Erythroblast (primary cell): Measurements from ENCODE around the gene PHC2.
"Not testable (repeated sequence)": the region's sequence is repeated elsewhere in the genome, so short reads cannot be mapped to it uniquely, and the experiment has no call there.

ENCODE experiments used
- DNase-seq, 2 experiments: peaks; one replicate each; lab custom pipeline; 2025; lab: John Stamatoyannopoulos, UW
- GATA1 ChIP-seq: IDR thresholded peaks from 2 replicates; pipeline ENCODE4 v1.6.1; 2011; ENCODE audit warnings: low read depth, mild to moderate bottlenecking, control low read depth, low read length, moderate library complexity
- POLR2A ChIP-seq: IDR thresholded peaks from 2 replicates; pipeline ENCODE4 v1.6.1; 2011; ENCODE audit warnings: mild to moderate bottlenecking, low read length

Gene PHC2

GRCh38 chr1:33295023-33295422, 135.9 kb downstream of the PHC2 start:
- TF ChIP-seq POLR2A (no peak), GATA1 (no peak)

GRCh38 chr1:33294071-33295010, 136.6 kb downstream of the PHC2 start:
- TF ChIP-seq GATA1 = no peak
- TF ChIP-seq POLR2A = no peak
- no peak for DNase-seq

More at GRCh38 chr1:33295023-33295422, 135.9 kb downstream of the PHC2 start:
- no peak for DNase-seq

GRCh38 chr1:33292726-33293340, 138.1 kb downstream of the PHC2 start:
- no peak for DNase-seq
- TF ChIP-seq GATA1 (no peak), POLR2A (no peak)

GRCh38 chr1:33290615-33291014, 140.3 kb downstream of the PHC2 start:
- DNase-seq = not testable (repeated sequence)

DNA sequence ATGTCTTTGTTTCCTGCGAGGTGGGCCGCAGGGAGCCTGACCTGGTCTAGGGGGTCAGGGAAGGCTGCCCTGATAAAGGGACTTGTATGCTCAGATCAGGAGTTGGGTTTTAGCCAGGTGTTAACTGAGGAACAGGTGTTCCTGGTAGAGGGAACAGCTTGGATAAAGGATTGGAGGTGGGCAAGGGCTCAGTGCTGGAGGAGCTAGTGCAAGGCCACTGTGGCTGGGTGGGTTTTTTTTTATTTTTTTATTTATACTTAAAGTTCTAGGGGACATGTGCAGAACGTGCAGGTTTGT, 141.1 kb downstream of the PHC2 start:
- no peak for TF ChIP-seq GATA1
- no peak for TF ChIP-seq POLR2A
- no peak for DNase-seq

DNA sequence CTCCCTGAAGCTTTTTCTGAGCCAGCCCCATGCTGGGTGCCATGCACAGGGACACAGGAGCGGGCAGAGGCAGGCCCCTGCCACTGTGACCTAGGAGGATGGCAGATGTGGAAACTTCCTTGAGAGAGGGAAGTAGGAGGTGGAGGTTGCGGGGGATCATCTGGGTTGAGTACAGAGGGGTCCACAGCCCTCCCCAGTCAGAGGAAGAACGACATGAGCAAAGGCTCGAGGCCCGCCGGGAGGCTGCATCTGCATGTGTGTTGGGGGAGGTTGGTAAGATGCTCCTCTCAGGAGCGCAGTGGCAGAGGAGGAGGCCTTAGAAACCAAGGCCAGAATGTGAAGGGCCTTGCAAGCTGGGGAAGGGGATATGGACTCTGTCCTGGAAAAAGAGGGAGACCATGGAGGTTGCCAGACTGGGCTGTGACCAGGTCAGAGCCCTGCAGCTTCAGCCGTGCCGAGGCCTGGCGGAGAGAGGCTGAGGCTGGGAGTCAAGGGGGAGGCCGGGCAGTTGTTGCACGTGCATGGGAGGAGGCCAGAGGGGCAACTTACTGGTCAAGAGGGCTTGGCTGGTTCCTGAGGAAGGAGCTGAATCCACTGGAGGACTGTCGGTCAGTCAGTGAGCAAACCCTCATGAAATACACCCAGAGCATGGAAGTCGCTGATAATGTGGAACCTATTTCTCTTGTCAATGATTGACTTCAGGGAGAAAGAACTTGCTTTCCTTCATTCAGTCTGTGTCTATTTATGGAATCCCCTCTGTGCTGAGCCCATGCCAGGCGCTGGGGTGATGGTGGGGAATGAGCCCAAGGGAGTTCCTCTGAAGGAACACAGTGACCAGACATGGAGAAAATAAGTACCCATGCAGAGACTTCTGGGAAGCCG, 141.7 kb downstream of the PHC2 start:
- no peak for TF ChIP-seq POLR2A
- no peak for TF ChIP-seq GATA1

GRCh38 chr1:33287317-33287716, 143.6 kb downstream of the PHC2 start:
- TF ChIP-seq POLR2A (no peak), GATA1 (no peak)
- DNase-seq = no peak

More for the DNA sequence above, 141.7 kb downstream of the PHC2 start:
- no peak for DNase-seq

GRCh38 chr1:33286451-33287185, 144.3 kb downstream of the PHC2 start:
- TF ChIP-seq POLR2A (no peak), GATA1 (no peak)
- DNase-seq = no peak

- DNase-seq = no peak
- TF ChIP-seq POLR2A (no peak), GATA1 (no peak)
These were observed 146.8 kb downstream of the PHC2 start for GRCh38 chr1:33284049-33284448.

DNA sequence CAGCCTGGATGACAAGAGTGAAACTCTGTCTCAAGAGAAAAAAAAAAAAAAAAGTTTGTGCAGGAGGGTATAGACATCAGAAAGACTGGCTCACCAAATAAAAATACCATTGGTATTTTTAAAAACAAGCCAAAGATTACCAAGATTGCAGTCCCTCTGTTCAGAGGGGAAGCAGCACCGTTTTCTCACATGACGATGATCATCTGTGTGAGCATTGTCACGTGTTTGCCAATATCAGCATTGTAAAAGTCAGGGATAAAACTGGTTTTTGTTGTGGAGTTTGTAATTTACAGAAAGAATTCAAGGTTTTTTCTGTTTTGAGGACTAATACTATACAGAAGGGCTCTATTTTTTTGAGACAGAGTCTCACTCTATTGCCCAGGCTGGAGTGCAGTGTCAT, 148.1 kb downstream of the PHC2 start:
- TF ChIP-seq POLR2A = no peak
- no peak for TF ChIP-seq GATA1
- DNase-seq = no peak

- no peak for DNase-seq
- TF ChIP-seq GATA1 (no peak), POLR2A (no peak)
These were observed 149.2 kb downstream of the PHC2 start for GRCh38 chr1:33281554-33282303.

- DNase-seq = no peak
- no peak for TF ChIP-seq POLR2A
- TF ChIP-seq GATA1 = no peak
These were observed 150.7 kb downstream of the PHC2 start for GRCh38 chr1:33280091-33280661.

DNA sequence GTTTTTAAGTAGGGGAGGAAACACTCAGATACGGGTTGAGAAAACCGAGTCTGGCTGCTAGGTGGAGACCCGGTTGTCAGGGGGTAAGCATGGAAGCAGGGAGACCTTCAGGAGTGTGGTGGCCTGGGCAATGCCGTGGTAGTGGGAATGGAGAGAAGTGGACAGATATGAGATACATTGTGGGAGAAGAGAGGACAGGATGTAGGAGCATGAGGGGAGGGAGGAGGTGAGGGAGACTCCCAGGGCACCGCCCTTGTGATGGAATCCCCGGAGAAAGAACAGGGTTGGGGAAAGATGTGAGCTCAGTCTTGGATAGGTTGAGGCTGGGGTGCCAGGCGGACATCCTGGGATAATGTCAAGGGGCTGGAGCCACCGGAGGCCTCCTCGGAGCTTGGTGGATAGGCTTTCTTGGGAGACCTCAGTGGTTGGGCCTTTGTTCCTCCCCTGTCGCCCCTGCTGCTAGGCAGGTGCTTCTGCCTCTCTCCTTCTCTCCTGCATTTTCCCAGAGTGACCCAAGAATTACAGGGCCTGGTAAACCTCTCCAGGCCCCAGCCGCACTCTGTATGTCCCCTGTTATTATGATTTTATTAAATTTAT, 153.3 kb downstream of the PHC2 start:
- DNase-seq = no peak
- no peak for TF ChIP-seq POLR2A
- no peak for TF ChIP-seq GATA1
